Choroid plexus epithelial cell (primary cell): ENCODE data around the gene APBA2.

Experiments
- DNase-seq: peaks from one replicate; pipeline ENCODE4 v3.0.0-alpha.2; 2010; ENCODE audit warnings: low read depth
- H3K4me3 ChIP-seq: 2 replicates; pipeline ENCODE4 v1.5.1; 2011; ENCODE audit warnings: low read depth, mild to moderate bottlenecking, control low read depth, low read length, moderate library complexity
- TF ChIP-seq, protein P1 (sequence below): conservative IDR thresholded peaks from 2 replicates; pipeline ENCODE4 v1.5.1; 2011; ENCODE audit warnings: low read depth, mild to moderate bottlenecking, control low read depth, inconsistent platforms, low read length, moderate library complexity

The APBA2 gene

GRCh38 chr15:28930011-28930410 lies 44.2 kb downstream of the APBA2 start:
- TF ChIP-seq, protein P1, sequence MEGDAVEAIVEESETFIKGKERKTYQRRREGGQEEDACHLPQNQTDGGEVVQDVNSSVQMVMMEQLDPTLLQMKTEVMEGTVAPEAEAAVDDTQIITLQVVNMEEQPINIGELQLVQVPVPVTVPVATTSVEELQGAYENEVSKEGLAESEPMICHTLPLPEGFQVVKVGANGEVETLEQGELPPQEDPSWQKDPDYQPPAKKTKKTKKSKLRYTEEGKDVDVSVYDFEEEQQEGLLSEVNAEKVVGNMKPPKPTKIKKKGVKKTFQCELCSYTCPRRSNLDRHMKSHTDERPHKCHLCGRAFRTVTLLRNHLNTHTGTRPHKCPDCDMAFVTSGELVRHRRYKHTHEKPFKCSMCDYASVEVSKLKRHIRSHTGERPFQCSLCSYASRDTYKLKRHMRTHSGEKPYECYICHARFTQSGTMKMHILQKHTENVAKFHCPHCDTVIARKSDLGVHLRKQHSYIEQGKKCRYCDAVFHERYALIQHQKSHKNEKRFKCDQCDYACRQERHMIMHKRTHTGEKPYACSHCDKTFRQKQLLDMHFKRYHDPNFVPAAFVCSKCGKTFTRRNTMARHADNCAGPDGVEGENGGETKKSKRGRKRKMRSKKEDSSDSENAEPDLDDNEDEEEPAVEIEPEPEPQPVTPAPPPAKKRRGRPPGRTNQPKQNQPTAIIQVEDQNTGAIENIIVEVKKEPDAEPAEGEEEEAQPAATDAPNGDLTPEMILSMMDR = no peak
- no peak for DNase-seq

GRCh38 chr15:28930476-28931291 lies 44.9 kb downstream of the APBA2 start:
- no peak overlapping the region for H3K4me3 ChIP-seq
- DNase-seq = no peak
- TF ChIP-seq, protein P1 = no peak

More at GRCh38 chr15:28930011-28930410, 44.2 kb downstream of the APBA2 start:
- H3K4me3 ChIP-seq = no peak overlapping the region

- no peak for DNase-seq
- TF ChIP-seq, protein P1 = no peak
- no peak overlapping the region for H3K4me3 ChIP-seq
Observed at GRCh38 chr15:28931828-28932227, 46.1 kb downstream of the APBA2 start.

DNA sequence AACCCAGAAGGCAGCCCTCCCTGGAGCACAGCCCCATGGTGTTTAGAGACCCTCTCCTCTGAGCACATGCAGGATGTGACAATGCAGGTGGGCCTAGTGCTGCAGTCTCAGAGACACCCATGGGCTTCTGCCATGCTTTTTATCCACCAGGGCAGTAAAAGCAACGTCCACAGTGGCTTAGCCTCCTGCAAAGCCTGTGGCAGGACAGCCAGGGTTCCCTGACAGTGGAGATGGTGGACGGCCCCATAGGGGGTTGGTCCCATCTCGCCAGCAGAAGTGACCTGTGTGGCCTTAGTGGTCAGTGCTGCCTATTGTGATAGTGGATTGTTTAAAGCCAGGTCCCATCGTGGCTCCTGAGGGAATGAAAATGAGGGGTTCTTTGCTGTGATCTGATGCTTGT lies 46.6 kb downstream of the APBA2 start:
- no peak overlapping the region for H3K4me3 ChIP-seq
- TF ChIP-seq, protein P1 = no peak
- DNase-seq = no peak

DNA sequence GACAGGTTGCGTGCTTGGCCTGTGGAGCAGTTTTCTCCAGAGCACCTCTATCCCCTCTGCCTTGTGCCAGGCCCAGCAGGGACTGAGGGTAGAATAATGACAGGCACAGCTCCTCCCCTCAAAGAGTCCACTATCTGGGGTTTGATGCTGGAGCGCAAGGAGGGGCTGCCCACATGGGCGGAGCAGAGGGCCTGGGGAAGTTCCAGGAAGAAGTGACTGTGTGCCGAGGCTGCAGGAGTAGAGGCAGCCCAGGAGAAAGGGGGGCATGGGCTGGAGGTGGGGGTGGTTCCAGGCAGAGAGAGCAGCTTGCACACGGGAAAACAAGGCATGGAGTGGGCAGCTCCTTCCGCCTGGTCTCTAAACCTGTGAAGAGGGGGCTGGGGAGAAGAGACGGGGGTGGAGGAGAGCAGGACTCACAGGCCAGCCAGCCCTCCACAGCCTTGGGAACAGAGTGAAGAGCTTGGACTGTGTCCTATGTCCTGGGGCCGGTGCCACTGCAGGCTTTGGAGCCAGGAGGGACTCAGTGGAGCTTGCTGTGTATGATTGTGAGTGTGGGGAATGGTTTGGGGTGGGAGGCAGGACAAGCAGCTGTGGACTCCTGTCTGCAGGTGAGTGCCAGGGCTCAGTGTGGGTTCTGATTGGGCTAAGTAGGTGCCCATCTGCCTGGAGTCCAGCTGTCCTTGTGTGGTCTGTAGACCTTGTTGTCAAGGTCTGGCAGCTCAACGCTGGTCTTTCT lies 48.1 kb downstream of the APBA2 start:
- no peak overlapping the region for H3K4me3 ChIP-seq
- TF ChIP-seq, protein P1 = no peak
- DNase-seq = no peak

DNA sequence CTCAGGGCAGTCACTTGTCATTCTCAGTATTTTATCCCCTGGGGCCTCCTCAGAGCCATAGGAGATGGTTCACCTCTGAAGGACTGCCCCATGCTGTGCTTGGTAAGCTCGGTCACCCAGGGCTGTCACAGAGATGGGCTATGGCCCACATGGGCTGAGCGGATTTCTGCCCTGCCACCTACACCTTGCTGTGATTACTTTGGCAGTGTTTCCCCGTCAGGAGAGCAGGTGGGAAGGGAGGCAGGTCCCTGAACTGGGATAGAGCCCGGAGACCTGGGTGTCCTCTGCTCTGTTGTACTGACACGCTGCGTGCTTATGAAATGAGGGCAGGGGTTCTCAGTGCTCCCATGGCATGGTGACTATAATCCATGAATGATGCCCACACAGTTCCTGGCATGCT lies 48.9 kb downstream of the APBA2 start:
- H3K4me3 ChIP-seq = no peak overlapping the region
- TF ChIP-seq, protein P1 = no peak
- DNase-seq = no peak

GRCh38 chr15:28935316-28935715 lies 49.5 kb downstream of the APBA2 start:
- H3K4me3 ChIP-seq = no peak overlapping the region
- TF ChIP-seq, protein P1 = peak; percentile 59
- peak; percentile 21 for DNase-seq
